NB4 (cell line): ENCODE data around the gene CFAP100.

Experiments used
- MYC ChIP-seq: IDR thresholded peaks from 2 replicates; pipeline ENCODE4 v1.6.1; 2011; ENCODE audit warnings: low read depth, low read length
- POLR2A ChIP-seq: IDR thresholded peaks from 2 replicates; pipeline ENCODE4 v1.6.1; 2011; ENCODE audit warnings: mild to moderate bottlenecking; ENCODE audit not compliant: insufficient read length; ENCODE audit errors: extremely low read depth
- TF ChIP-seq, protein P1 (sequence below): IDR thresholded peaks from one replicate; pipeline ENCODE4 v1.5.1; 2012; ENCODE audit warnings: low read depth, low read length
- TF ChIP-seq, protein P2 (sequence below): IDR thresholded peaks from 2 replicates; pipeline ENCODE4 v1.6.1; 2011; ENCODE audit warnings: low read depth, low read length

GRCh38 chr3:126380011-126380768 is 14.5 kb upstream of the CFAP100 start:
- TF ChIP-seq MYC, result no peak
- no peak for TF ChIP-seq POLR2A
- TF ChIP-seq, protein P1, sequence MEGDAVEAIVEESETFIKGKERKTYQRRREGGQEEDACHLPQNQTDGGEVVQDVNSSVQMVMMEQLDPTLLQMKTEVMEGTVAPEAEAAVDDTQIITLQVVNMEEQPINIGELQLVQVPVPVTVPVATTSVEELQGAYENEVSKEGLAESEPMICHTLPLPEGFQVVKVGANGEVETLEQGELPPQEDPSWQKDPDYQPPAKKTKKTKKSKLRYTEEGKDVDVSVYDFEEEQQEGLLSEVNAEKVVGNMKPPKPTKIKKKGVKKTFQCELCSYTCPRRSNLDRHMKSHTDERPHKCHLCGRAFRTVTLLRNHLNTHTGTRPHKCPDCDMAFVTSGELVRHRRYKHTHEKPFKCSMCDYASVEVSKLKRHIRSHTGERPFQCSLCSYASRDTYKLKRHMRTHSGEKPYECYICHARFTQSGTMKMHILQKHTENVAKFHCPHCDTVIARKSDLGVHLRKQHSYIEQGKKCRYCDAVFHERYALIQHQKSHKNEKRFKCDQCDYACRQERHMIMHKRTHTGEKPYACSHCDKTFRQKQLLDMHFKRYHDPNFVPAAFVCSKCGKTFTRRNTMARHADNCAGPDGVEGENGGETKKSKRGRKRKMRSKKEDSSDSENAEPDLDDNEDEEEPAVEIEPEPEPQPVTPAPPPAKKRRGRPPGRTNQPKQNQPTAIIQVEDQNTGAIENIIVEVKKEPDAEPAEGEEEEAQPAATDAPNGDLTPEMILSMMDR, result no peak
- TF ChIP-seq, protein P2, sequence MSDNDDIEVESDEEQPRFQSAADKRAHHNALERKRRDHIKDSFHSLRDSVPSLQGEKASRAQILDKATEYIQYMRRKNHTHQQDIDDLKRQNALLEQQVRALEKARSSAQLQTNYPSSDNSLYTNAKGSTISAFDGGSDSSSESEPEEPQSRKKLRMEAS, result no peak
